Panc1 (cell line): Measurements from ENCODE around the gene GPC6.

Experiments used
- SIN3A ChIP-seq: IDR thresholded peaks from 2 replicates; pipeline ENCODE4 v1.6.1; 2012; ENCODE audit warnings: low read depth, mild to moderate bottlenecking, low read length, moderate library complexity, borderline replicate concordance; ENCODE audit not compliant: insufficient read depth
- TF ChIP-seq, protein P1 (sequence below): fragments of 450-650 bp; IDR thresholded peaks from 2 replicates; pipeline ENCODE4 v1.5.1; 2017; ENCODE audit warnings: mild to moderate bottlenecking
- TF ChIP-seq, protein P2 (sequence below), 2 experiments: IDR thresholded peaks; 2 replicates each; pipeline ENCODE4 v1.6.1; 2011 to 2012; ENCODE audit warnings: low read depth in 2 of 2, control low read depth in 1 of 2, low read length in 1 of 2, mild to moderate bottlenecking in 1 of 2, moderate library complexity in 1 of 2; ENCODE audit not compliant: insufficient read depth in 1 of 2

DNA sequence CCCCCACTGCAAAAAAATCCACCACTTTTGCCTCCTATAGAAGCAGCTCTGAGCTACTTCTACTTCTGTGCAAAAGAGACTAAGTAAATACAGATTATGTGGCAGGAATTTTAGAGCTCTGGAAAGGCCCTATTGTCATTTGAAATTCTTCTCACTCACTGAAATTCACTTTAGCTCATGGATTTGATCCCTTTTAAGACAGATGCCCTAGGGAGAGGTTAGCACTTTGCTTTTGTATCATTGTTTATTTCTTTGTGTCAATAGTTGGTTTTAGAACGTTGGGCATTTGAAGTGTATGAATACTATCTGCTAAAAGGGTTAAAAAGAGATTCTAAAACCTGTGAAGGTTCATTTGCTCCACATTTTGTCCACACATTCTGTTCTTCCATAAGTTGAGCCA lies 528.7 kb downstream of the GPC6 start:
- TF ChIP-seq, protein P1, sequence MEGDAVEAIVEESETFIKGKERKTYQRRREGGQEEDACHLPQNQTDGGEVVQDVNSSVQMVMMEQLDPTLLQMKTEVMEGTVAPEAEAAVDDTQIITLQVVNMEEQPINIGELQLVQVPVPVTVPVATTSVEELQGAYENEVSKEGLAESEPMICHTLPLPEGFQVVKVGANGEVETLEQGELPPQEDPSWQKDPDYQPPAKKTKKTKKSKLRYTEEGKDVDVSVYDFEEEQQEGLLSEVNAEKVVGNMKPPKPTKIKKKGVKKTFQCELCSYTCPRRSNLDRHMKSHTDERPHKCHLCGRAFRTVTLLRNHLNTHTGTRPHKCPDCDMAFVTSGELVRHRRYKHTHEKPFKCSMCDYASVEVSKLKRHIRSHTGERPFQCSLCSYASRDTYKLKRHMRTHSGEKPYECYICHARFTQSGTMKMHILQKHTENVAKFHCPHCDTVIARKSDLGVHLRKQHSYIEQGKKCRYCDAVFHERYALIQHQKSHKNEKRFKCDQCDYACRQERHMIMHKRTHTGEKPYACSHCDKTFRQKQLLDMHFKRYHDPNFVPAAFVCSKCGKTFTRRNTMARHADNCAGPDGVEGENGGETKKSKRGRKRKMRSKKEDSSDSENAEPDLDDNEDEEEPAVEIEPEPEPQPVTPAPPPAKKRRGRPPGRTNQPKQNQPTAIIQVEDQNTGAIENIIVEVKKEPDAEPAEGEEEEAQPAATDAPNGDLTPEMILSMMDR: no peak
- TF ChIP-seq SIN3A: no peak
- TF ChIP-seq, protein P2, sequence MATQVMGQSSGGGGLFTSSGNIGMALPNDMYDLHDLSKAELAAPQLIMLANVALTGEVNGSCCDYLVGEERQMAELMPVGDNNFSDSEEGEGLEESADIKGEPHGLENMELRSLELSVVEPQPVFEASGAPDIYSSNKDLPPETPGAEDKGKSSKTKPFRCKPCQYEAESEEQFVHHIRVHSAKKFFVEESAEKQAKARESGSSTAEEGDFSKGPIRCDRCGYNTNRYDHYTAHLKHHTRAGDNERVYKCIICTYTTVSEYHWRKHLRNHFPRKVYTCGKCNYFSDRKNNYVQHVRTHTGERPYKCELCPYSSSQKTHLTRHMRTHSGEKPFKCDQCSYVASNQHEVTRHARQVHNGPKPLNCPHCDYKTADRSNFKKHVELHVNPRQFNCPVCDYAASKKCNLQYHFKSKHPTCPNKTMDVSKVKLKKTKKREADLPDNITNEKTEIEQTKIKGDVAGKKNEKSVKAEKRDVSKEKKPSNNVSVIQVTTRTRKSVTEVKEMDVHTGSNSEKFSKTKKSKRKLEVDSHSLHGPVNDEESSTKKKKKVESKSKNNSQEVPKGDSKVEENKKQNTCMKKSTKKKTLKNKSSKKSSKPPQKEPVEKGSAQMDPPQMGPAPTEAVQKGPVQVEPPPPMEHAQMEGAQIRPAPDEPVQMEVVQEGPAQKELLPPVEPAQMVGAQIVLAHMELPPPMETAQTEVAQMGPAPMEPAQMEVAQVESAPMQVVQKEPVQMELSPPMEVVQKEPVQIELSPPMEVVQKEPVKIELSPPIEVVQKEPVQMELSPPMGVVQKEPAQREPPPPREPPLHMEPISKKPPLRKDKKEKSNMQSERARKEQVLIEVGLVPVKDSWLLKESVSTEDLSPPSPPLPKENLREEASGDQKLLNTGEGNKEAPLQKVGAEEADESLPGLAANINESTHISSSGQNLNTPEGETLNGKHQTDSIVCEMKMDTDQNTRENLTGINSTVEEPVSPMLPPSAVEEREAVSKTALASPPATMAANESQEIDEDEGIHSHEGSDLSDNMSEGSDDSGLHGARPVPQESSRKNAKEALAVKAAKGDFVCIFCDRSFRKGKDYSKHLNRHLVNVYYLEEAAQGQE (IDR thresholded peaks at IDR 0.05; ENCODE audit: insufficient read depth in 1 of 2, low read depth in 2 of 2, low read length in 1 of 2): no peak
